GM10248 (cell line): ENCODE data around the gene TMEM238L.

ENCODE experiments used
- CTCF ChIA-PET: fragments of 300-600 bp; sonication (Branson Sonifier 250); formaldehyde crosslinking; extraction: SDS; loops from one replicate; lab custom pipeline; 2021; ENCODE audit warnings: antibody characterized with exemption; lab: Yijun Ruan, JAX
- POLR2A ChIA-PET: fragments of 350-650 bp; sonication (Branson Sonifier 250); formaldehyde crosslinking; extraction: SDS; loops from one replicate; lab custom pipeline; 2020; ENCODE audit warnings: antibody characterized with exemption; lab: Yijun Ruan, JAX
- DNase-seq: peaks from one replicate; pipeline ENCODE4 v3.0.0; 2012; ENCODE audit errors: extremely low spot score
- CTCF ChIP-seq: IDR thresholded peaks from 2 replicates; pipeline ENCODE4 v1.5.1; 2012; ENCODE audit warnings: mild to moderate bottlenecking, low read depth; ENCODE audit errors: extremely low read depth, missing control alignments, control extremely low read depth

The TMEM238L gene

GRCh38 chr17:10824874-10825273 is 21.0 kb upstream of the TMEM238L start:
- ChIA-PET CTCF (no interaction called here), POLR2A (no interaction called here)
- no peak for TF ChIP-seq CTCF
- DNase-seq: no peak

- CTCF ChIA-PET: no interaction called here
Measured at GRCh38 chr17:10821770-10822169, 17.9 kb upstream of the TMEM238L start.

GRCh38 chr17:10821054-10821453 is 17.2 kb upstream of the TMEM238L start:
- DNase-seq: no peak
- POLR2A ChIA-PET: no interaction called here
- CTCF ChIA-PET: no interaction called here
- no peak for TF ChIP-seq CTCF

More at GRCh38 chr17:10821770-10822169, 17.9 kb upstream of the TMEM238L start:
- POLR2A ChIA-PET: no interaction called here
- no peak for DNase-seq
- no peak for TF ChIP-seq CTCF

- no peak for DNase-seq
- ChIA-PET POLR2A (no interaction called here), CTCF (interaction anchor here (1.2 kb wide), 1 partner anchor 169 kb away, joined by 4 read pairs; no protein-coding TSS in a partner anchor)
- TF ChIP-seq CTCF: no peak
Measured at GRCh38 chr17:10815319-10815718, 11.4 kb upstream of the TMEM238L start.

- TF ChIP-seq CTCF: no peak
- DNase-seq: no peak
- CTCF ChIA-PET: interaction anchor here (1.3 kb wide), 1 partner anchor 41 kb away, joined by 3 read pairs; no protein-coding TSS in a partner anchor
- POLR2A ChIA-PET: no interaction called here
Measured at GRCh38 chr17:10814075-10814474, 10.2 kb upstream of the TMEM238L start.

- POLR2A ChIA-PET: no interaction called here
Measured at GRCh38 chr17:10812674-10813073, 8.8 kb upstream of the TMEM238L start.

More at GRCh38 chr17:10812674-10813073, 8.8 kb upstream of the TMEM238L start:
- no peak for DNase-seq
- CTCF ChIA-PET: interaction anchor here (1.3 kb wide), 2 partner anchors 13 to 39 kb away, joined by 3 read pairs; no protein-coding TSS in a partner anchor
- TF ChIP-seq CTCF: no peak
